Measurements from ENCODE around the gene SMYD3. TPM values are rescaled to one million over a fixed set of nuclear protein-coding genes. Genes with fewer than 3 reads are reported as not detected.
A peak's percentile ranks its signal among the peaks of the same experiment; 100 is the strongest.

Gene SMYD3
- total and polyA plus RNA-seq, 9 of the 15 experiments (the other 6 are each of a cell fraction or from before 2014, with no cell fraction given): 128 to 440 (median 197) TPM

DNA sequence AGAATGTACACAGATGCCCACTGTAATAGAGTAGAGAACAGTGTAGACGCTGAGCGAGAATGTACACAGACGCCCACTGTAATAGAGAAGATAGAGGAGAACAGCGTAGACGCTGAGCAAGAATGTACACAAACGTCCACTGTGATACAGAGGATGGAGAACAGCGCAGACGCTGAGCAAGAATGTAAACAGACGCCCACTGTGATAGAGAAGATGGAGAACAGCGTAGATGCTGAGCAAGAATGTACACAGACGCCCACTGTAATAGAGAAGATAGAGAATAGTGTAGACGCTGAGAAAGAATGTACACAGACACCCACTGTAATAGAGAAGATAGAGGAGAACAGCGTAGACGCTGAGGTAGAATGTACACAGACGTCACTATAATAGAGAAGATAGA is 306.9 kb downstream of the SMYD3 start (continued):
- TF ChIP-seq ZBTB26 (CRISPR knock-in tag; IDR thresholded peaks at IDR 0.05) (no peak), CEBPB (tag; IDR thresholded peaks at IDR 0.05) (no peak), ZNF274 (IDR thresholded peaks at IDR 0.05; ENCODE audit: borderline replicate concordance, low read depth, low read length) (no peak), GATAD2A (IDR thresholded peaks at IDR 0.05) (no peak), KAT2B (IDR thresholded peaks at IDR 0.05; ENCODE audit: low read depth, low read length) (no peak), PTTG1 (tag; IDR thresholded peaks at IDR 0.05; ENCODE audit: low read depth) (no peak), RNF2 (IDR thresholded peaks at IDR 0.05) (no peak), EGR1 (conservative IDR thresholded peaks at IDR 0.05) (peak; percentile 82), ATF1 (CRISPR knock-in tag; IDR thresholded peaks at IDR 0.05) (no peak), ATF1 (tag; IDR thresholded peaks at IDR 0.05) (no peak), MTA2 (IDR thresholded peaks at IDR 0.05; ENCODE audit: low read depth) (no peak), PRMT5 (CRISPR knock-in tag; IDR thresholded peaks at IDR 0.05) (no peak)

DNA sequence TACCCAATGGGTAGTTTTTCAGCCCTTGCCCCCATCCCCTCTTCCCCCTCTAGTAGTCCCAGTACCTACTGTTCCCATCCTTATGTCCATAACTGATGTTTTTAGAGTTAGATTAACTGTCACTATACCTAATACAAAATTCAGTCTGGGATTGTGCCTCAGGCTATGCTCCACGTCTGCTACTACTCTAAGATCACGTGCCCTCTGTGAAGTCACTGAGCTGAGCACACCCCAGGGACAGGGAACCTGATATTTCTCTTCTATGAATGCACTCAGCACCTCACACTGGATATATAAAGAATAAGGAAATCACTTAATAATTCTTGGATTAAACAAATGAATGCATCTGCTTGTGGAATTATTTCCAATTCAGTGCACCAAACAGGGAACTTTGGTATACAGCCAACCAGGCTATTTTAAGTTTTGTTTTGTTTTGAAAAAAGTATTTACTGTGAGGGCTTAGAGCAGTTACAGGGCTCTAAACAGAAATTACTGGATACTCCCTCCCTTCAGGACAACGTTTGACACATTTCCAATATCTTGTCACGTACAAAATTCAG is 307.9 kb downstream of the SMYD3 start:
- no TSS peak for BruUV-seq (replicated peaks)
- H3K27ac ChIP-seq (ENCODE audit: extremely low read depth, low read depth, low read length): no peak overlapping the region
- no peaks in the 10 kb centered on the region for H3K27me3 ChIP-seq (ENCODE audit: control insufficient read depth in 2 of 2, insufficient read depth in 2 of 2, low read length in 2 of 2)
- ChIA-PET POLR2A (no interaction called here), CTCF (ENCODE audit: low intra/inter-chr PET ratio) (no interaction called here)
- H3K4me1 ChIP-seq (replicated peaks in 1 of 2; ENCODE audit: control insufficient read depth in 2 of 2, insufficient read depth in 2 of 2, low read length in 2 of 2): peaks cover 3 to 15% of the 10 kb centered on the region in 2 experiments; a peak in 3 of 5 replicates
- DNase-seq (ENCODE audit: extremely low read depth in 1 of 4, low spot score in 3 of 4) (no peak), ATAC-seq (no peak; the same call in 2 of the 3 replicates), FAIRE-seq (no peak)
- H3K9ac ChIP-seq (ENCODE audit: insufficient read depth in 1 of 2, low read depth in 2 of 2, low read length in 2 of 2): peak overlapping the region in 1 of 2 experiments; percentile 7; a peak in 1 of 4 replicates
- H4K20me1 ChIP-seq (replicated peaks; ENCODE audit: control insufficient read depth, insufficient read depth, low read length): no peaks in the 10 kb centered on the region
- no peaks in the 10 kb centered on the region for H3K79me2 ChIP-seq (ENCODE audit: control insufficient read depth, insufficient read depth, low read length)
- H2AFZ ChIP-seq (ENCODE audit: low read depth, low read length): no peak overlapping the region
- no peaks in the 10 kb centered on the region for H3K36me3 ChIP-seq (ENCODE audit: control insufficient read depth, insufficient read depth, low read length)
- H3K9me1 ChIP-seq (ENCODE audit: control insufficient read depth, insufficient read depth, low read length): no peaks in the 10 kb centered on the region
- 61% methylated on average over 4 of the region's 4 CpGs for WGBS (ENCODE audit: insufficient coverage, low coverage, missing lambda C conversion rate)
- intact Hi-C loops (cut with micrococcal nuclease) (no loop called here), in situ Hi-C loops (cut with MboI) (no loop called here)
- H3K4me2 ChIP-seq (ENCODE audit: insufficient read depth, low read length): no peak overlapping the region
- no peaks in the 10 kb centered on the region for H3K9me3 ChIP-seq (replicated peaks; ENCODE audit: control insufficient read depth, insufficient read depth, low read depth, low read length)
- no peak overlapping the region for H3K4me3 ChIP-seq
- TF ChIP-seq, protein P1, sequence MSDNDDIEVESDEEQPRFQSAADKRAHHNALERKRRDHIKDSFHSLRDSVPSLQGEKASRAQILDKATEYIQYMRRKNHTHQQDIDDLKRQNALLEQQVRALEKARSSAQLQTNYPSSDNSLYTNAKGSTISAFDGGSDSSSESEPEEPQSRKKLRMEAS (CRISPR knock-in tag; IDR thresholded peaks at IDR 0.05): no peak
- TF ChIP-seq ZNF609 (CRISPR knock-in tag; IDR thresholded peaks at IDR 0.05; ENCODE audit: borderline replicate concordance) (no peak), BHLHE40 (IDR thresholded peaks at IDR 0.05; ENCODE audit: low read length) (0 out of 2 replicates have a peak, but pooled peaks have one; percentile 12)
- TF ChIP-seq, protein P2, sequence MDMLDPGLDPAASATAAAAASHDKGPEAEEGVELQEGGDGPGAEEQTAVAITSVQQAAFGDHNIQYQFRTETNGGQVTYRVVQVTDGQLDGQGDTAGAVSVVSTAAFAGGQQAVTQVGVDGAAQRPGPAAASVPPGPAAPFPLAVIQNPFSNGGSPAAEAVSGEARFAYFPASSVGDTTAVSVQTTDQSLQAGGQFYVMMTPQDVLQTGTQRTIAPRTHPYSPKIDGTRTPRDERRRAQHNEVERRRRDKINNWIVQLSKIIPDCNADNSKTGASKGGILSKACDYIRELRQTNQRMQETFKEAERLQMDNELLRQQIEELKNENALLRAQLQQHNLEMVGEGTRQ (CRISPR knock-in tag; IDR thresholded peaks at IDR 0.05): peak; percentile 17; the same call in 1 of the 2 replicates

All from K562 (cell line).